ENCODE results near the gene PIGX. TPM values are rescaled to one million over a fixed set of nuclear protein-coding genes. Genes with fewer than 3 reads are reported as not detected.

PIGX gene
- total and polyA plus RNA-seq, 2 of the 4 experiments (the other 2 are of a cell fraction), result 9.4 to 14.5 TPM

- H2BK120ac ChIP-seq (ENCODE audit: low read depth, low read length), result no peak overlapping the region
- 93% methylated on average over 2 of the region's 17 CpGs; no CpG with 5 or more reads in 1 of the 2 experiments for WGBS, 2 experiments (ENCODE audit: extremely low coverage in 2 of 2, insufficient read length in 1 of 2)
- intact Hi-C loops (cut with micrococcal nuclease), result loop anchor here (10.0 kb wide), 1 partner anchor 435 kb away; no protein-coding TSS in a partner anchor
Observed at GRCh38 chr3:196689941-196690660, 22.1 kb upstream of the PIGX start.

More at GRCh38 chr3:196689941-196690660, 22.1 kb upstream of the PIGX start:
- H3K27me3 ChIP-seq (ENCODE audit: control insufficient read depth, insufficient read depth, low read length), result peaks cover 7% of the 10 kb centered on the region
- ATAC-seq (ENCODE audit: low read depth) (no peak), DNase-seq (no peak)
- H3K79me1 ChIP-seq (ENCODE audit: low read depth in 1 of 2, low read length in 2 of 2), result no peaks in the 10 kb centered on the region
- ChIA-PET POLR2A (ENCODE audit: unreplicated experiment) (no interaction called here), CTCF (interaction anchor here (0.9 kb wide), 1 partner anchor 81 kb away, joined by 4 read pairs; no protein-coding TSS in a partner anchor)
- no peak overlapping the region for H2BK15ac ChIP-seq (ENCODE audit: low read depth, low read length)
- H3K56ac ChIP-seq (ENCODE audit: extremely low read depth, insufficient read depth, low read length), result no peak overlapping the region
- in situ Hi-C loops (cut with MboI; ENCODE audit: low sequenced_read_pairs), result loop anchor here (5.0 kb wide), 1 partner anchor 83 kb away; no protein-coding TSS in a partner anchor
- H3K18ac ChIP-seq (ENCODE audit: low read depth, low read length), result no peak overlapping the region
- H4K8ac ChIP-seq (ENCODE audit: low read depth in 2 of 2, low read length in 2 of 2), result no peak overlapping the region
- H3K4me2 ChIP-seq (ENCODE audit: low read depth, low read length), result no peak overlapping the region
- no peaks in the 10 kb centered on the region for H3K9me3 ChIP-seq (ENCODE audit: control insufficient read depth, insufficient read depth, low read length)
- no peak overlapping the region for H2AFZ ChIP-seq (replicated peaks; ENCODE audit: low read length, poor library complexity)
- no peak overlapping the region for H2AK5ac ChIP-seq (ENCODE audit: low read depth, low read length)
- H4K91ac ChIP-seq (ENCODE audit: insufficient read depth, low read depth, low read length), result no peak overlapping the region
- no peak overlapping the region for H3K23ac ChIP-seq (ENCODE audit: low read depth, low read length)
- H3K27ac ChIP-seq (ENCODE audit: insufficient read depth, low read length), result no peak overlapping the region
- H4K5ac ChIP-seq (ENCODE audit: low read depth, low read length), result no peak overlapping the region
- BruUV-seq (replicated peaks), result no TSS peak
- H3K9me1 ChIP-seq (ENCODE audit: insufficient read depth, low read length), result no peaks in the 10 kb centered on the region; the same call in 1 of the 2 replicates
- H3K4me1 ChIP-seq (ENCODE audit: control insufficient read depth, insufficient read depth, low read length), result peaks cover 5% of the 10 kb centered on the region; the same call in 1 of the 2 replicates
- H3K4ac ChIP-seq (ENCODE audit: low read depth, low read length), result no peak overlapping the region
- H2BK20ac ChIP-seq (ENCODE audit: low read depth, low read length), result no peak overlapping the region
- H3K9ac ChIP-seq (ENCODE audit: low read depth, low read length), result no peak overlapping the region
- H4K20me1 ChIP-seq (ENCODE audit: insufficient read depth, low read length), result no peaks in the 10 kb centered on the region
- no peak overlapping the region for H2AK9ac ChIP-seq (replicated peaks; ENCODE audit: low read depth, low read length, poor library complexity)
- dilution Hi-C loops (cut with HindIII; ENCODE audit: low sequenced_read_pairs, unreplicated experiment), result no loop called here
- H3K14ac ChIP-seq (replicated peaks; ENCODE audit: low read depth, low read length), result no peak overlapping the region
- H2BK5ac ChIP-seq (ENCODE audit: low read depth, low read length, poor library complexity, severe bottlenecking), result no peak overlapping the region
- TF ChIP-seq USF2 (IDR thresholded peaks at IDR 0.05; ENCODE audit: low read depth, low read length), result no peak
- no peak for TF ChIP-seq MAFK (IDR thresholded peaks at IDR 0.05; ENCODE audit: low read depth, low read length)
- no peaks in the 10 kb centered on the region for H3K36me3 ChIP-seq (ENCODE audit: control insufficient read depth, insufficient read depth, low read length)
- H3K4me3 ChIP-seq (ENCODE audit: insufficient read depth, low read depth, low read length), result no peak overlapping the region
